ENCODE measurements around the gene TEAD4. TPM values are rescaled to one million over a fixed set of nuclear protein-coding genes. Genes with fewer than 3 reads are reported as not detected.
A peak's percentile ranks its signal among the peaks of the same experiment; 100 is the strongest.

TEAD4 gene
- total RNA-seq, 1 experiment from 2014 or later: 39.8 TPM

- ChIA-PET CTCF (no interaction called here), POLR2A (ENCODE audit: low non-redundant PET) (no interaction called here)
- TF ChIP-seq EZH2 (IDR thresholded peaks at IDR 0.05; ENCODE audit: borderline replicate concordance, low read depth, low read length, poor library complexity, severe bottlenecking): no peak
Observed at GRCh38 chr12:3015356-3015755, 56.2 kb downstream of the TEAD4 start.

GRCh38 chr12:3016191-3016590 is 57.0 kb downstream of the TEAD4 start:
- H3K9me3 ChIP-seq (ENCODE audit: low read depth, low read length, poor library complexity, severe bottlenecking): no peaks in the 10 kb centered on the region
- no peaks in the 10 kb centered on the region for H3K36me3 ChIP-seq (ENCODE audit: insufficient read depth, low read length, poor library complexity, severe bottlenecking)
- peak; percentile 48 for DNase-seq (ENCODE audit: low spot score)
- intact Hi-C loops (cut with micrococcal nuclease; ENCODE audit: unreplicated experiment): no loop called here
- TF ChIP-seq CTCF (conservative IDR thresholded peaks at IDR 0.05; ENCODE audit: low read depth, low read length) (no peak), EZH2 (IDR thresholded peaks at IDR 0.05; ENCODE audit: borderline replicate concordance, low read depth, low read length, poor library complexity, severe bottlenecking) (no peak)
- no peak overlapping the region for H3K4me3 ChIP-seq (ENCODE audit: low read depth, low read length, poor library complexity, severe bottlenecking)
- H3K27me3 ChIP-seq (replicated peaks; ENCODE audit: insufficient read depth, low read depth, low read length, poor library complexity): no peaks in the 10 kb centered on the region
- CTCF ChIA-PET: no interaction called here
- POLR2A ChIA-PET (ENCODE audit: low non-redundant PET): no interaction called here
- H3K4me1 ChIP-seq (ENCODE audit: insufficient read depth, low read length, poor library complexity, severe bottlenecking): peaks cover 4% of the 10 kb centered on the region
- BruUV-seq (replicated peaks): no TSS peak
- H3K27ac ChIP-seq (ENCODE audit: low read depth, low read length, poor library complexity, severe bottlenecking): no peak overlapping the region

More at GRCh38 chr12:3015356-3015755, 56.2 kb downstream of the TEAD4 start:
- H3K4me3 ChIP-seq (ENCODE audit: low read depth, low read length, poor library complexity, severe bottlenecking): no peak overlapping the region
- no peaks in the 10 kb centered on the region for H3K27me3 ChIP-seq (replicated peaks; ENCODE audit: insufficient read depth, low read depth, low read length, poor library complexity)
- no peak overlapping the region for H3K27ac ChIP-seq (ENCODE audit: low read depth, low read length, poor library complexity, severe bottlenecking)
- H3K36me3 ChIP-seq (ENCODE audit: insufficient read depth, low read length, poor library complexity, severe bottlenecking): no peaks in the 10 kb centered on the region
- H3K9me3 ChIP-seq (ENCODE audit: low read depth, low read length, poor library complexity, severe bottlenecking): no peaks in the 10 kb centered on the region
- BruUV-seq (replicated peaks): no TSS peak
- H3K4me1 ChIP-seq (ENCODE audit: insufficient read depth, low read length, poor library complexity, severe bottlenecking): peaks cover 4% of the 10 kb centered on the region
- no peak for DNase-seq (ENCODE audit: low spot score)
- intact Hi-C loops (cut with micrococcal nuclease; ENCODE audit: unreplicated experiment): no loop called here

GRCh38 chr12:3017281-3017680 is 58.1 kb downstream of the TEAD4 start:
- H3K4me1 ChIP-seq (ENCODE audit: insufficient read depth, low read length, poor library complexity, severe bottlenecking): peaks cover 4% of the 10 kb centered on the region
- CTCF ChIA-PET: no interaction called here
- BruUV-seq (replicated peaks): no TSS peak
- no peak overlapping the region for H3K4me3 ChIP-seq (ENCODE audit: low read depth, low read length, poor library complexity, severe bottlenecking)
- no peak overlapping the region for H3K27ac ChIP-seq (ENCODE audit: low read depth, low read length, poor library complexity, severe bottlenecking)
- no peaks in the 10 kb centered on the region for H3K36me3 ChIP-seq (ENCODE audit: insufficient read depth, low read length, poor library complexity, severe bottlenecking)
- no peaks in the 10 kb centered on the region for H3K9me3 ChIP-seq (ENCODE audit: low read depth, low read length, poor library complexity, severe bottlenecking)
- intact Hi-C loops (cut with micrococcal nuclease; ENCODE audit: unreplicated experiment): no loop called here
- POLR2A ChIA-PET (ENCODE audit: low non-redundant PET): no interaction called here
- TF ChIP-seq CTCF (conservative IDR thresholded peaks at IDR 0.05; ENCODE audit: low read depth, low read length): no peak
- no peak for TF ChIP-seq EZH2 (IDR thresholded peaks at IDR 0.05; ENCODE audit: borderline replicate concordance, low read depth, low read length, poor library complexity, severe bottlenecking)
- DNase-seq (ENCODE audit: low spot score): no peak
- H3K27me3 ChIP-seq (replicated peaks; ENCODE audit: insufficient read depth, low read depth, low read length, poor library complexity): no peaks in the 10 kb centered on the region

- intact Hi-C loops (cut with micrococcal nuclease; ENCODE audit: unreplicated experiment): no loop called here
- no peaks in the 10 kb centered on the region for H3K27me3 ChIP-seq (replicated peaks; ENCODE audit: insufficient read depth, low read depth, low read length, poor library complexity)
- POLR2A ChIA-PET (ENCODE audit: low non-redundant PET): no interaction called here
- TF ChIP-seq CTCF (conservative IDR thresholded peaks at IDR 0.05; ENCODE audit: low read depth, low read length): no peak
- no peak for TF ChIP-seq EZH2 (IDR thresholded peaks at IDR 0.05; ENCODE audit: borderline replicate concordance, low read depth, low read length, poor library complexity, severe bottlenecking)
- CTCF ChIA-PET: interaction anchor here (0.6 kb wide), 1 partner anchor 30 kb away, joined by 5 read pairs; no protein-coding TSS in a partner anchor
- H3K4me1 ChIP-seq (ENCODE audit: insufficient read depth, low read length, poor library complexity, severe bottlenecking): peaks cover 4% of the 10 kb centered on the region
- H3K36me3 ChIP-seq (ENCODE audit: insufficient read depth, low read length, poor library complexity, severe bottlenecking): no peaks in the 10 kb centered on the region
- DNase-seq (ENCODE audit: low spot score): no peak
- H3K27ac ChIP-seq (ENCODE audit: low read depth, low read length, poor library complexity, severe bottlenecking): no peak overlapping the region
- no peak overlapping the region for H3K4me3 ChIP-seq (ENCODE audit: low read depth, low read length, poor library complexity, severe bottlenecking)
- no peaks in the 10 kb centered on the region for H3K9me3 ChIP-seq (ENCODE audit: low read depth, low read length, poor library complexity, severe bottlenecking)
- no TSS peak for BruUV-seq (replicated peaks)
Observed at GRCh38 chr12:3018284-3019004, 59.2 kb downstream of the TEAD4 start.

Data from A673 (cell line).